ENCODE results near the gene OR4D11. TPM values are rescaled to one million over a fixed set of nuclear protein-coding genes. Genes with fewer than 3 reads are reported as not detected.
"Not testable (repeated sequence)": the region's sequence is repeated elsewhere in the genome, so short reads cannot be mapped to it uniquely, and the experiment has no call there.

OR4D11 gene
- total and polyA plus RNA-seq, 9 of the 15 experiments (the other 6 are each of a cell fraction or from before 2014, with no cell fraction given) = not detected

GRCh38 chr11:59542142-59542810 is 38.9 kb downstream of the OR4D11 start:
- no peak overlapping the region for H3K9ac ChIP-seq (ENCODE audit: insufficient read depth in 1 of 2, low read depth in 2 of 2, low read length in 2 of 2)
- H3K4me3 ChIP-seq = no peak overlapping the region
- DNase-seq (ENCODE audit: extremely low read depth in 1 of 4, low spot score in 3 of 4) (no peak), FAIRE-seq (no peak), ATAC-seq (no peak)
- H3K4me1 ChIP-seq (replicated peaks in 1 of 2; ENCODE audit: control insufficient read depth in 2 of 2, insufficient read depth in 2 of 2, low read length in 2 of 2) = peaks cover 12 to 15% of the 10 kb centered on the region in 2 experiments; a peak in 4 of 5 replicates
- H2AFZ ChIP-seq (ENCODE audit: low read depth, low read length) = 0 out of 2 replicates have a peak overlapping the region, but pooled peaks have one; percentile 9
- no peaks in the 10 kb centered on the region; the same call in 1 of the 2 replicates for H3K9me3 ChIP-seq (replicated peaks; ENCODE audit: control insufficient read depth, insufficient read depth, low read depth, low read length)
- in situ Hi-C loops (cut with MboI) = no loop called here
- whole genome bisulfite sequencing (ENCODE audit: insufficient coverage, low coverage, missing lambda C conversion rate) = 65% methylated on average over 3 of the region's 3 CpGs
- no peaks in the 10 kb centered on the region for H3K9me1 ChIP-seq (ENCODE audit: control insufficient read depth, insufficient read depth, low read length)
- no peak overlapping the region for H3K4me2 ChIP-seq (ENCODE audit: insufficient read depth, low read length)
- H3K36me3 ChIP-seq (ENCODE audit: control insufficient read depth, insufficient read depth, low read length) = no peaks in the 10 kb centered on the region; the same call in 2 of the 3 replicates
- H3K79me2 ChIP-seq (ENCODE audit: control insufficient read depth, insufficient read depth, low read length) = peaks cover 18% of the 10 kb centered on the region
- H3K27me3 ChIP-seq (ENCODE audit: control insufficient read depth in 2 of 2, insufficient read depth in 2 of 2, low read length in 2 of 2) = no peaks in the 10 kb centered on the region
- intact Hi-C loops (cut with micrococcal nuclease) = no loop called here
- no TSS peak for BruUV-seq (replicated peaks)
- POLR2A ChIA-PET = interaction anchor here (1.0 kb wide), 1 partner anchor 69 kb away, joined by 3 read pairs; no protein-coding TSS in a partner anchor
- CTCF ChIA-PET (ENCODE audit: low intra/inter-chr PET ratio) = no interaction called here
- peak overlapping the region; percentile 32; the same call in 1 of the 3 replicates for H3K27ac ChIP-seq (ENCODE audit: extremely low read depth, low read depth, low read length)
- TF ChIP-seq ZNF316 (IDR thresholded peaks at IDR 0.05) = peak; percentile 43; the same call in 1 of the 2 replicates
- TF ChIP-seq U2AF1 (optimal IDR thresholded peaks at IDR 0.05; ENCODE audit: low read depth, low read length) = no peak
- no peaks in the 10 kb centered on the region for H4K20me1 ChIP-seq (replicated peaks; ENCODE audit: control insufficient read depth, insufficient read depth, low read length)

- H3K36me3 ChIP-seq (ENCODE audit: control insufficient read depth, insufficient read depth, low read length); H3K9ac ChIP-seq (ENCODE audit: insufficient read depth in 1 of 2, low read depth in 2 of 2, low read length in 2 of 2); ATAC-seq; H3K27me3 ChIP-seq (ENCODE audit: control insufficient read depth in 2 of 2, insufficient read depth in 2 of 2, low read length in 2 of 2); CTCF ChIA-PET (ENCODE audit: low intra/inter-chr PET ratio); POLR2A ChIA-PET; H4K20me1 ChIP-seq (replicated peaks; ENCODE audit: control insufficient read depth, insufficient read depth, low read length); H3K4me3 ChIP-seq; in situ Hi-C loops (cut with MboI); H3K9me3 ChIP-seq (replicated peaks; ENCODE audit: control insufficient read depth, insufficient read depth, low read depth, low read length); DNase-seq (ENCODE audit: extremely low read depth in 1 of 4, low spot score in 3 of 4); H3K9me1 ChIP-seq (ENCODE audit: control insufficient read depth, insufficient read depth, low read length); BruUV-seq (replicated peaks); FAIRE-seq; intact Hi-C loops (cut with micrococcal nuclease); H3K4me2 ChIP-seq (ENCODE audit: insufficient read depth, low read length); H2AFZ ChIP-seq (ENCODE audit: low read depth, low read length); H3K27ac ChIP-seq (ENCODE audit: extremely low read depth, low read depth, low read length): not testable (repeated sequence)
- WGBS (ENCODE audit: insufficient coverage, low coverage, missing lambda C conversion rate) = 100% methylated on average over 2 of the region's 3 CpGs
- TF ChIP-seq PKNOX1 (IDR thresholded peaks at IDR 0.05) (0 out of 2 replicates have a peak, but pooled peaks have one; percentile 7), NFIC (IDR thresholded peaks at IDR 0.05) (peak; percentile 56), KDM1A (IDR thresholded peaks at IDR 0.05) (peak in 1 of 2 experiments; percentile 50; a peak in 1 of 4 replicates), ZNF146 (CRISPR knock-in tag; IDR thresholded peaks at IDR 0.05; ENCODE audit: unreplicated experiment) (peak; percentile 65), TRIM28 (IDR thresholded peaks at IDR 0.05) (0 out of 2 replicates have a peak, but pooled peaks have one; percentile 20), BCOR (IDR thresholded peaks at IDR 0.05) (peak; percentile 62; the same call in 1 of the 2 replicates)
- Histone ChIP-seq H3K4me1 (replicated peaks in 1 of 2; ENCODE audit: control insufficient read depth in 2 of 2, insufficient read depth in 2 of 2, low read length in 2 of 2) (peaks cover 10 to 14% of the 10 kb centered on the region in 2 experiments; a peak in 3 of 5 replicates), H3K79me2 (ENCODE audit: control insufficient read depth, insufficient read depth, low read length) (peaks cover 19% of the 10 kb centered on the region)
Observed at GRCh38 chr11:59543713-59544112, 40.3 kb downstream of the OR4D11 start.

Measured in K562 (cell line).